Immature natural killer cell (primary cell): ENCODE measurements around the gene USP40. TPM values are rescaled to one million over a fixed set of nuclear protein-coding genes. Genes with fewer than 3 reads are reported as not detected.

ENCODE experiments used
- DNase-seq, 3 donors: peaks; one replicate each; pipeline ENCODE4 v3.0.0; 2022; ENCODE audit warnings: mixed read lengths in 1 of 3
- H3K27ac Mint-ChIP-seq, 6 donors: one replicate each; pipeline ENCODE4 v1.8.0; 2020; ENCODE audit warnings: mixed read lengths in 6 of 6, mild to moderate bottlenecking in 5 of 6, inconsistent platforms in 4 of 6, moderate library complexity in 3 of 6
- H3K27me3 Mint-ChIP-seq, 3 donors: one replicate each; pipeline ENCODE4 v1.8.0; 2020 to 2021; ENCODE audit warnings: low read depth in 3 of 3, mild to moderate bottlenecking in 3 of 3, mixed read lengths in 3 of 3, moderate library complexity in 3 of 3, inconsistent platforms in 1 of 3
- H3K36me3 Mint-ChIP-seq, 3 donors: one replicate each; pipeline ENCODE4 v1.8.0; 2020; ENCODE audit warnings: mixed read lengths in 3 of 3, inconsistent platforms in 2 of 3, mild to moderate bottlenecking in 2 of 3
- H3K4me1 Mint-ChIP-seq, 2 donors: one replicate each; pipeline ENCODE4 v1.8.0; 2020; ENCODE audit warnings: inconsistent platforms in 2 of 2, mild to moderate bottlenecking in 2 of 2, mixed read lengths in 2 of 2, moderate library complexity in 1 of 2
- H3K4me3 Mint-ChIP-seq, 5 donors: one replicate each; pipeline ENCODE4 v1.8.0; 2020; ENCODE audit warnings: mild to moderate bottlenecking in 5 of 5, mixed read lengths in 5 of 5, inconsistent platforms in 3 of 5, moderate library complexity in 3 of 5
- H3K9me3 Mint-ChIP-seq, 6 donors: one replicate each; pipeline ENCODE4 v1.8.0; 2020; ENCODE audit warnings: mild to moderate bottlenecking in 6 of 6, mixed read lengths in 6 of 6, inconsistent platforms in 4 of 6, moderate library complexity in 3 of 6
- polyA plus RNA-seq, 3 donors: library from polyadenylated mRNA; unstranded; fragments of 300-500 nt; fragmentation: Illumina TruSeq; gene quantifications; one replicate each; pipeline ENCODE4 v1.2.3, GENCODE V29; 2021

Gene USP40
- polyA plus RNA-seq, 3 donors from 2014 or later, result 3.4 to 8.6 (median 5.1) TPM

GRCh38 chr2:233460726-233461441 is 105.7 kb downstream of the USP40 start:
- H3K4me3 Mint-ChIP-seq, result no peak overlapping the region
- H3K4me1 Mint-ChIP-seq, result peaks cover 0 to 7% of the 10 kb centered on the region in 2 donors
- peaks cover 3 to 14% (median 9%) of the 10 kb centered on the region in 3 donors for H3K27me3 Mint-ChIP-seq
- H3K9me3 Mint-ChIP-seq, result no peaks in the 10 kb centered on the region
- no peak for DNase-seq
- peaks cover 11 to 51% (median 18%) of the 10 kb centered on the region in 3 donors for H3K36me3 Mint-ChIP-seq
- H3K27ac Mint-ChIP-seq, result no peak overlapping the region

GRCh38 chr2:233459426-233459825 is 107.2 kb downstream of the USP40 start:
- no peaks in the 10 kb centered on the region for H3K9me3 Mint-ChIP-seq
- H3K27ac Mint-ChIP-seq, result no peak overlapping the region
- H3K27me3 Mint-ChIP-seq, result peaks cover 3 to 11% (median 9%) of the 10 kb centered on the region in 3 donors
- peaks cover 12 to 58% (median 26%) of the 10 kb centered on the region in 3 donors for H3K36me3 Mint-ChIP-seq
- no peak overlapping the region for H3K4me3 Mint-ChIP-seq
- H3K4me1 Mint-ChIP-seq, result peaks cover 0 to 7% of the 10 kb centered on the region in 2 donors
- DNase-seq, result no peak

- peaks cover 12 to 58% (median 26%) of the 10 kb centered on the region in 3 donors for H3K36me3 Mint-ChIP-seq
- H3K4me1 Mint-ChIP-seq, result peaks cover 0 to 7% of the 10 kb centered on the region in 2 donors
- peak overlapping the region in 1 of 6 donors; percentile 4 for H3K27ac Mint-ChIP-seq
- H3K4me3 Mint-ChIP-seq, result no peak overlapping the region
- no peak for DNase-seq
- H3K9me3 Mint-ChIP-seq, result no peaks in the 10 kb centered on the region
- H3K27me3 Mint-ChIP-seq, result peaks cover 3 to 11% (median 9%) of the 10 kb centered on the region in 3 donors
Observed at GRCh38 chr2:233458826-233459225, 107.8 kb downstream of the USP40 start.

GRCh38 chr2:233458031-233458610 is 108.5 kb downstream of the USP40 start:
- H3K4me1 Mint-ChIP-seq, result peaks cover 0 to 6% of the 10 kb centered on the region in 2 donors
- peak overlapping the region in 3 of 6 donors; percentile 3 to 30 (median 26) for H3K27ac Mint-ChIP-seq
- no peak overlapping the region for H3K4me3 Mint-ChIP-seq
- peaks cover 1 to 13% (median 9%) of the 10 kb centered on the region in 3 donors for H3K27me3 Mint-ChIP-seq
- no peaks in the 10 kb centered on the region for H3K9me3 Mint-ChIP-seq
- peaks cover 7 to 56% (median 21%) of the 10 kb centered on the region in 3 donors for H3K36me3 Mint-ChIP-seq
- DNase-seq, result no peak

GRCh38 chr2:233457356-233457755 is 109.2 kb downstream of the USP40 start:
- Mint-ChIP-seq H3K27me3 (peaks cover 1 to 13% (median 9%) of the 10 kb centered on the region in 3 donors), H3K36me3 (peaks cover 7 to 58% (median 18%) of the 10 kb centered on the region in 3 donors), H3K9me3 (no peaks in the 10 kb centered on the region), H3K27ac (peak overlapping the region in 5 of 6 donors; percentile 11 to 85 (median 36)), H3K4me3 (peak overlapping the region in 1 of 5 donors; percentile 33), H3K4me1 (peaks cover 0 to 6% of the 10 kb centered on the region in 2 donors)
- no peak for DNase-seq

- DNase-seq, result no peak
- Mint-ChIP-seq H3K9me3 (no peaks in the 10 kb centered on the region), H3K4me3 (no peak overlapping the region), H3K4me1 (peaks cover 0 to 4% of the 10 kb centered on the region in 2 donors), H3K27me3 (peaks cover 1 to 13% (median 9%) of the 10 kb centered on the region in 3 donors), H3K27ac (peak overlapping the region in 4 of 6 donors; percentile 27 to 85 (median 50)), H3K36me3 (peaks cover 4 to 58% (median 17%) of the 10 kb centered on the region in 3 donors)
Observed at GRCh38 chr2:233456934-233457333, 109.6 kb downstream of the USP40 start.

GRCh38 chr2:233456111-233456510 is 110.5 kb downstream of the USP40 start:
- DNase-seq, result no peak
- Mint-ChIP-seq H3K27me3 (peaks cover 1 to 10% (median 5%) of the 10 kb centered on the region in 3 donors), H3K36me3 (peaks cover 3 to 56% (median 19%) of the 10 kb centered on the region in 3 donors), H3K4me1 (peaks cover 0 to 3% of the 10 kb centered on the region in 2 donors), H3K4me3 (no peak overlapping the region), H3K9me3 (no peaks in the 10 kb centered on the region), H3K27ac (peak overlapping the region in 3 of 6 donors; percentile 29 to 69 (median 55))

- Mint-ChIP-seq H3K27me3 (peaks cover 1 to 10% (median 7%) of the 10 kb centered on the region in 3 donors), H3K9me3 (no peaks in the 10 kb centered on the region), H3K27ac (no peak overlapping the region), H3K36me3 (peaks cover 3 to 59% (median 19%) of the 10 kb centered on the region in 3 donors), H3K4me1 (peaks cover 0 to 3% of the 10 kb centered on the region in 2 donors), H3K4me3 (no peak overlapping the region)
- DNase-seq, result no peak
Observed at GRCh38 chr2:233455491-233455890, 111.1 kb downstream of the USP40 start.

- Mint-ChIP-seq H3K9me3 (no peaks in the 10 kb centered on the region), H3K4me3 (no peak overlapping the region), H3K27ac (no peak overlapping the region), H3K27me3 (peaks cover 1 to 10% (median 7%) of the 10 kb centered on the region in 3 donors), H3K4me1 (peaks cover 0 to 3% of the 10 kb centered on the region in 2 donors), H3K36me3 (peaks cover 3 to 59% (median 19%) of the 10 kb centered on the region in 3 donors)
- DNase-seq, result no peak
Observed at GRCh38 chr2:233455006-233455405, 111.6 kb downstream of the USP40 start.

GRCh38 chr2:233453916-233454315 is 112.7 kb downstream of the USP40 start:
- Mint-ChIP-seq H3K4me1 (peaks cover 0 to 3% of the 10 kb centered on the region in 2 donors), H3K36me3 (peaks cover 3 to 59% (median 19%) of the 10 kb centered on the region in 3 donors), H3K4me3 (no peak overlapping the region), H3K27ac (peak overlapping the region in 1 of 6 donors; percentile 21), H3K27me3 (peaks cover 1 to 12% (median 5%) of the 10 kb centered on the region in 3 donors), H3K9me3 (no peaks in the 10 kb centered on the region)
- DNase-seq, result no peak

- H3K27ac Mint-ChIP-seq, result peak overlapping the region in 2 of 6 donors; percentile 1 to 26
- no peak for DNase-seq
- H3K4me3 Mint-ChIP-seq, result no peak overlapping the region
- H3K27me3 Mint-ChIP-seq, result peaks cover 2 to 12% (median 5%) of the 10 kb centered on the region in 3 donors
- peaks cover 5 to 65% (median 21%) of the 10 kb centered on the region in 3 donors for H3K36me3 Mint-ChIP-seq
- peaks cover 0 to 4% of the 10 kb centered on the region in 2 donors for H3K4me1 Mint-ChIP-seq
- no peaks in the 10 kb centered on the region for H3K9me3 Mint-ChIP-seq
Observed at GRCh38 chr2:233453111-233453915, 113.3 kb downstream of the USP40 start.

- no peak for DNase-seq
- H3K27ac Mint-ChIP-seq, result peak overlapping the region in 2 of 6 donors; percentile 24 to 71
- no peak overlapping the region for H3K4me3 Mint-ChIP-seq
- H3K9me3 Mint-ChIP-seq, result no peaks in the 10 kb centered on the region
- peaks cover 0 to 4% of the 10 kb centered on the region in 2 donors for H3K4me1 Mint-ChIP-seq
- peaks cover 2 to 7% (median 6%) of the 10 kb centered on the region in 3 donors for H3K27me3 Mint-ChIP-seq
- H3K36me3 Mint-ChIP-seq, result peaks cover 7 to 58% (median 26%) of the 10 kb centered on the region in 3 donors
Observed at GRCh38 chr2:233451950-233452349, 114.6 kb downstream of the USP40 start.

- no peak for DNase-seq
- Mint-ChIP-seq H3K4me3 (no peak overlapping the region), H3K27me3 (peaks cover 2 to 7% (median 6%) of the 10 kb centered on the region in 3 donors)
Observed at GRCh38 chr2:233450864-233451575, 115.6 kb downstream of the USP40 start.

More at GRCh38 chr2:233450864-233451575, 115.6 kb downstream of the USP40 start:
- peaks cover 6 to 60% (median 24%) of the 10 kb centered on the region in 3 donors for H3K36me3 Mint-ChIP-seq
- no peak overlapping the region for H3K27ac Mint-ChIP-seq
- no peaks in the 10 kb centered on the region for H3K9me3 Mint-ChIP-seq
- H3K4me1 Mint-ChIP-seq, result peaks cover 0 to 4% of the 10 kb centered on the region in 2 donors
